Endothelial cell of umbilical vein (primary cell): ENCODE data around the gene HMCN1. TPM values are rescaled to one million over a fixed set of nuclear protein-coding genes. Genes with fewer than 3 reads are reported as not detected.

ENCODE experiments used
- BruUV-seq: library from RNA; stranded (reverse); fragments of 400-500 nt; replicated peaks from 2 replicates; lab custom pipeline; 2021; lab: Mats Ljungman, UMichigan
- CTCF ChIA-PET: fragments of 300-600, 350-600 bp; sonication (Branson Sonifier 250); formaldehyde crosslinking; loops from one replicate; lab custom pipeline; 2021; ENCODE audit warnings: antibody characterized with exemption, inconsistent platforms; lab: Charles Lee
- POLR2A ChIA-PET: fragments of 300-600, 350-600 bp; sonication (Branson Sonifier 250); formaldehyde crosslinking; loops from one replicate; lab custom pipeline; 2021; ENCODE audit warnings: antibody characterized with exemption, inconsistent platforms; lab: Charles Lee
- DNase-seq: peaks from one replicate; pipeline ENCODE4 v3.0.0-alpha.2; 2011; ENCODE audit warnings: low read depth, low spot score
- FAIRE-seq: peaks from 2 replicates; lab custom pipeline; 2011; peaks lifted over from hg19 to GRCh38; lab: Jason Lieb, UNC
- H2AFZ ChIP-seq: 2 replicates; pipeline ENCODE4 v1.6.0; 2012; ENCODE audit warnings: low read depth, low read length, control low read depth, inconsistent platforms
- H3K27ac ChIP-seq: 2 replicates; pipeline ENCODE4 v1.5.1; 2011; ENCODE audit warnings: low read depth, mild to moderate bottlenecking, control low read depth, low read length, moderate library complexity; ENCODE audit not compliant: insufficient read depth
- H3K27me3 ChIP-seq, 2 experiments: 2 replicates each; pipeline versions ENCODE4 v1.6.0 to v1.6.1; 2011; ENCODE audit warnings: low read length in 2 of 2, mixed read lengths in 1 of 2; ENCODE audit not compliant: control insufficient read depth in 2 of 2, insufficient read depth in 2 of 2
- H3K36me3 ChIP-seq, 2 experiments: 2 replicates in 1 of 2; 3 replicates in 1 of 2; pipeline ENCODE4 v1.5.1; 2011; ENCODE audit warnings: low read length in 2 of 2, mild to moderate bottlenecking in 1 of 2, moderate library complexity in 1 of 2; ENCODE audit not compliant: control insufficient read depth in 2 of 2, insufficient read depth in 2 of 2; ENCODE audit errors: extremely low read depth in 1 of 2
- H3K4me1 ChIP-seq: 3 replicates; pipeline ENCODE4 v1.5.1; 2011; ENCODE audit warnings: mild to moderate bottlenecking, low read length; ENCODE audit not compliant: control insufficient read depth, insufficient read depth; ENCODE audit errors: extremely low read depth
- H3K4me2 ChIP-seq: 2 replicates; pipeline ENCODE4 v1.6.1; 2011; ENCODE audit warnings: low read length, control low read depth, mixed read lengths; ENCODE audit not compliant: insufficient read depth
- H3K4me3 ChIP-seq, 3 experiments: fragments of 200-600 bp in 1 of 3; sonication (generic), shearing (Covaris generic) in 1 of 3; replicated peaks in 1 of 3; 2 replicates each; pipeline ENCODE4 v1.5.1; 2011 to 2016; ENCODE audit warnings: control low read depth in 3 of 3, low read length in 3 of 3, mild to moderate bottlenecking in 2 of 3, inconsistent platforms in 1 of 3, low read depth in 1 of 3, moderate library complexity in 1 of 3; ENCODE audit not compliant: insufficient read depth in 1 of 3
- H3K79me2 ChIP-seq: 2 replicates; pipeline ENCODE4 v1.6.0; 2012; ENCODE audit warnings: low read length, inconsistent platforms; ENCODE audit not compliant: control insufficient read depth, insufficient read depth
- H3K9ac ChIP-seq: replicated peaks from 2 replicates; pipeline ENCODE3; 2011; ENCODE audit warnings: low read length, control low read depth; ENCODE audit not compliant: insufficient read depth; ENCODE audit errors: extremely low read depth
- H3K9me1 ChIP-seq: replicated peaks from 3 replicates; pipeline ENCODE4 v1.6.0; 2011; ENCODE audit warnings: mild to moderate bottlenecking, low read length; ENCODE audit not compliant: control insufficient read depth, insufficient read depth; ENCODE audit errors: extremely low read depth
- H3K9me3 ChIP-seq: replicated peaks from 2 replicates; pipeline ENCODE4 v1.5.1; 2012; ENCODE audit warnings: low read length, inconsistent platforms; ENCODE audit not compliant: control insufficient read depth, insufficient read depth
- H4K20me1 ChIP-seq: replicated peaks from 2 replicates; pipeline ENCODE3; 2011; ENCODE audit warnings: mild to moderate bottlenecking, low read length; ENCODE audit not compliant: control insufficient read depth, insufficient read depth; ENCODE audit errors: extremely low read depth
- CTCF ChIP-seq, 2 donors: IDR thresholded peaks; 1 replicate in 1 of 2; 2 replicates in 1 of 2; pipeline ENCODE4 v1.5.1; 2011; ENCODE audit warnings: low read length in 2 of 2, mild to moderate bottlenecking in 2 of 2, moderate library complexity in 2 of 2, control low read depth in 1 of 2, inconsistent platforms in 1 of 2, low read depth in 1 of 2; ENCODE audit not compliant: insufficient read depth in 1 of 2; ENCODE audit errors: extremely low read depth in 1 of 2
- EZH2 ChIP-seq: IDR thresholded peaks from 2 replicates; pipeline ENCODE4 v1.6.1; 2012; ENCODE audit warnings: borderline replicate concordance, low read depth, mild to moderate bottlenecking, moderate library complexity, low read length, inconsistent platforms; ENCODE audit not compliant: severe bottlenecking
- FOS ChIP-seq: IDR thresholded peaks from 2 replicates; pipeline ENCODE4 v1.6.1; 2011; ENCODE audit warnings: mild to moderate bottlenecking, low read length, moderate library complexity, borderline replicate concordance; ENCODE audit not compliant: insufficient read depth
- GATA2 ChIP-seq: IDR thresholded peaks from 2 replicates; pipeline ENCODE4 v1.7.0; 2011; ENCODE audit warnings: low read depth, mild to moderate bottlenecking, moderate library complexity, mixed read lengths, low read length; ENCODE audit not compliant: insufficient read length, insufficient read depth
- JUN ChIP-seq: IDR thresholded peaks from 2 replicates; pipeline ENCODE4 v1.6.1; 2011; ENCODE audit warnings: borderline replicate concordance, low read depth; ENCODE audit not compliant: insufficient read length, insufficient read depth
- MYC ChIP-seq: IDR thresholded peaks from one replicate; pipeline ENCODE4 v1.6.1; 2011; ENCODE audit warnings: mild to moderate bottlenecking, low read depth, low read length
- POLR2A ChIP-seq: IDR thresholded peaks from 2 replicates; pipeline ENCODE4 v1.6.1; 2012; ENCODE audit warnings: low read depth, mild to moderate bottlenecking, control low read depth, low read length
- POLR2AphosphoS5 ChIP-seq: IDR thresholded peaks from 2 replicates; pipeline ENCODE4 v1.6.1; 2012; ENCODE audit warnings: low read depth, mild to moderate bottlenecking, control low read depth, low read length, moderate library complexity; ENCODE audit not compliant: insufficient read depth
- dilution Hi-C: fragments of 300-500 bp; cut with MboI; formaldehyde crosslinking; loops from one replicate; pipeline ENCODE4 v1.15.0; 2019; ENCODE audit warnings: low sequenced_read_pairs; ENCODE audit not compliant: extremely low pct_ligation_motif_present
- intact Hi-C: fragments of 100-400 bp; cut with micrococcal nuclease; formaldehyde crosslinking; loops from one replicate; pipeline ENCODE4 v1.10.0; 2022
- polyA plus RNA-seq, 4 experiments: library from polyadenylated mRNA; depleted of rRNA in 3 of 4; stranded (reverse) in 3 of 4; unstranded in 1 of 4; fragments of >200 nt; gene quantifications; 2 replicates each; pipeline versions ENCODE4 v1.2.1 to v1.2.3, GENCODE V29; 2011 to 2012; ENCODE audit warnings: missing spikeins in 1 of 4
- total RNA-seq: library from RNA; stranded (reverse); gene quantifications from 2 replicates; pipeline ENCODE4 v1.2.3, GENCODE V29; 2021
- TF ChIP-seq, protein P1 (sequence below): IDR thresholded peaks from 2 replicates; pipeline ENCODE4 v1.6.1; 2011; ENCODE audit not compliant: insufficient read depth, insufficient read length

Gene HMCN1
- total and polyA plus RNA-seq, 2 donors (not counting 3 experiments of a cell fraction or from before 2014, with no cell fraction given) = 10.3 to 16.0 TPM

DNA sequence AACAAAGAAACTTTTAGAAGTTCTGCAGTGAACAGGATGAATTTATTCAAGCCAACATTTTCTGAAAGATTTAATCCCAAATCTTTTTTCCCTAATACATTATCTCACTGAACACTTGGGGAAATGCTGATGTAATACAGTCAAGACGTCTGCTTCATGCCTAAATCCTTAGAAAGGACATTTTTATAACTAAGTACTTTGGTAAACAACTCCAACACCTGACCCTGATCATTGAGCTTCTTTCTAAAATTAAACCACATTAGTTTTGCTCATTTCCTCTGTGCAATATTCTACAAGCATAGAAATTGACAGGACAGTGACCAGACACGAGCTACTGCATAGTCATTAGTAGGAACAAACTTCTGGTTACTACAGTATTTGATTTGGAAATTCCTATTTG lies 457.3 kb downstream of the HMCN1 start:
- CTCF ChIA-PET = interaction anchor here (1.3 kb wide), 1 partner anchor 471 kb away, joined by 6 read pairs; no protein-coding TSS in a partner anchor
- H3K9ac ChIP-seq = no peak overlapping the region
- no peak overlapping the region for H2AFZ ChIP-seq
- dilution Hi-C loops = no loop called here
- no peaks in the 10 kb centered on the region for H3K27me3 ChIP-seq
- H3K4me1 ChIP-seq = peaks cover 25% of the 10 kb centered on the region
- no peak overlapping the region for H3K4me3 ChIP-seq
- POLR2A ChIA-PET = no interaction called here
- H3K9me3 ChIP-seq = no peaks in the 10 kb centered on the region
- DNase-seq (no peak), FAIRE-seq (no peak)
- H3K4me2 ChIP-seq = no peak overlapping the region
- H3K9me1 ChIP-seq = no peaks in the 10 kb centered on the region
- intact Hi-C loops = no loop called here
- TF ChIP-seq MYC (no peak), FOS (no peak), CTCF (IDR thresholded peaks at IDR 0.05; ENCODE audit: extremely low read depth in 1 of 2, insufficient read depth in 1 of 2, low read depth in 1 of 2, low read length in 2 of 2) (no peak), GATA2 (no peak), JUN (no peak), EZH2 (no peak), POLR2A (no peak), POLR2AphosphoS5 (no peak)
- TF ChIP-seq, protein P1, sequence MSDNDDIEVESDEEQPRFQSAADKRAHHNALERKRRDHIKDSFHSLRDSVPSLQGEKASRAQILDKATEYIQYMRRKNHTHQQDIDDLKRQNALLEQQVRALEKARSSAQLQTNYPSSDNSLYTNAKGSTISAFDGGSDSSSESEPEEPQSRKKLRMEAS = no peak
- no TSS peak for BruUV-seq
- H3K27ac ChIP-seq = no peak overlapping the region
- no peaks in the 10 kb centered on the region for H3K79me2 ChIP-seq
- H4K20me1 ChIP-seq = no peaks in the 10 kb centered on the region
- H3K36me3 ChIP-seq = no peaks in the 10 kb centered on the region
